ENCODE measurements around the gene SCNN1B.

SCNN1B gene

GRCh38 chr16:23410176-23410575 is 108.1 kb downstream of the SCNN1B start:
- no peak for DNase-seq

- no peak for DNase-seq
Observed at GRCh38 chr16:23414731-23415130, 112.6 kb downstream of the SCNN1B start.

DNA sequence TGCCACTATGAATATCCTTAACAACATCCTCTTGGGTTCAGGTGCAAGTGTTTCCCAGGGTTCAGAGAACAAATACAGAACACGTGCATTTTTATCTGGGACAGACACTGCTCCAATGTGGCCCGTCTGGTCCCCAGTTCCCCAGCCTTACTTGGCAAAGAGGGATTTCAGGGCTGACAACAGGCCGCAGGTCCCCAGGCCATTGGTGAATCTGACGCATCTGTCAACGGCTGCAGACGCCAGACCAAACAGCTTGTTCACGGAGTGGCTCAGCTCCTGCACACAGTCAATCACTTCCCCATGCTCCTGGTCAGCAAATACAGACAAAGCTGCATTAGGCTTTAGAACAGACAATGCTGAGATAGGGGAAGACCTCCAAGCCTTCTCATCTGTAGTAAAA is 114.7 kb downstream of the SCNN1B start:
- no peak for DNase-seq

GRCh38 chr16:23420011-23420410 is 117.9 kb downstream of the SCNN1B start:
- no peak for DNase-seq

DNA sequence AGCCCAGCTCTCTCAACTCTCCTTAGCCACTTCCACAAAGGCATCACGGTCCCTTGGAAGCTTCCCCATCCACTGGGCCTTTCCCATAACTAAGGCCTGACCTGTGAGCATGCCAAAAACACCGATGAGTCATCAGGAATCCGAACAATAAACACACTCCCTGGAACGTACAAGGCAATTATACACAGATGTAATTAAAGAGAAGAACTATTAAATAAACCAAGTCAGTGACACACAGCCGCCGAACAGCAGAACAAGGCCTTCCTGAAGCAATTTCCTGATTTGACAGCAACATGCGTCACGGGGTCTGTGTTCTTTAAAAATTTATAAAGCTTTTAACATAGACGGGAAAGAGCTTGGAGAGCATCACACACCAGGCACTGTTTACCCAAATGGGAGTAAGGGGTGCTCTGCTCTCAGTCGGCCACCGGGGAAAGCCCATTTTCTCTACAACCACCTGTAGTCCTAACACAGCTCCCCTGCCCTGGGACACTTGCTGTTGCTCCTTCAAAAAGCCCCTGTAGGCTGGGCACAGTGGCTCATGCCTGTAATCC is 121.5 kb downstream of the SCNN1B start:
- no peak for DNase-seq

DNA sequence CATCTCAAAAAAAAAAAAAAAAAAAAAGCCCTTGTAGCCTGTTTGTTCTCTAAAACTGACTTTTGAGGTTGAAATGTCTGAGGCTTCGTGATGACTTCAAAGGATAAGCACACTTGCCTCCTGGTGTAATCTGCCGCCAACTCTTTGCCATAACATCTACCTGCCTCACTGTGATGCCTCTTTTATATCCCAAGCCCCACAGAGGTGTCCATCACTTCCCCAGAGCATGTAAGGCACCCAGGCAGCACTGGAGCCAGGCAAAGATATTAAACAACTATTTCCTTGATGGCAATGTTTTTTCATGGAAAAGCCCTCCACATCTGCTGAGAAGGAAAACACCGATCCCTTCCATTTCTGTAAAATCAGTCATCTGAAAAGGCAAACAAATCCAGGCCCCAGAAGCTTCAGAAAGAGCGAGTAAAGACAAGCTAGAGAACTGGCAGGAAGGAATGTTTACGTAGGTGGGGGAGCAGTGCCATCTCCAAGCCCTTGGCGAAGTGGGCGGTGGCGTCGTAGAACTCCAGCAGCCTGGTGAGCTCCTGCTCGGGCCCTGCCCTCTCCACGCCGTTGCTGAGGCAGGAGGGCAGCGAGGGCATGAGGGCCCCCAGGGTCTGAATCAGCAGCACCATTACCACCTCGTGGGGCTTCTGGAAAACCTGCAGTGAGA is 122.3 kb downstream of the SCNN1B start:
- DNase-seq = no peak

DNA sequence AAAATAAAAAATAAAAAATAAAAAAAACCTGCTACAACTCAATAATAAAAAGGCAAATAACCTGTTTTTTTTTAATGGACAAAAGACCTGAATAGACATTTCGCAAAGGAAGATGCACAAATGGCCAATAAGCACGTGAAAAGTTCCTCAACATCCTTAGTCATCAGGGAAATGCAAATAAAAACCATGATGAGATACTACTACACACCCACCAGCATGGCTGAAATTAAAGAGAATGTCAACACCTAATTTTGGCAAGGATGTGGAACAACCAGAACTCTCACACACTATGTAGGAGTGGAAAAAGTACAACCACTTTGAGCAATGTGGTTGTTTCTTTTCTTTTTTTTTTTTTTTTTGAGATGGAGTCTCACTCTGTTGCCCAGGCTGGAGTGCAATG is 126.2 kb downstream of the SCNN1B start:
- no peak for DNase-seq
